H1 (cell line): ENCODE measurements around the gene PARP16. TPM values are rescaled to one million over a fixed set of nuclear protein-coding genes. Genes with fewer than 3 reads are reported as not detected.

ENCODE experiments used
- CTCF ChIA-PET: fragments of 300-600 bp; sonication (Branson Sonifier 250); formaldehyde crosslinking; loops from one replicate; lab custom pipeline; 2021; ENCODE audit not compliant: partially characterized antibody; lab: Charles Lee
- POLR2A ChIA-PET: fragments of 300-600 bp; sonication (Branson Sonifier 250); formaldehyde crosslinking; loops from one replicate; lab custom pipeline; 2021; ENCODE audit warnings: inconsistent platforms; ENCODE audit not compliant: partially characterized antibody; lab: Charles Lee
- DNase-seq, 2 experiments: peaks; one replicate each; pipeline versions ENCODE4 v3.0.0 to v3.0.0-alpha.2; 2010 to 2022; ENCODE audit warnings: low spot score in 2 of 2, low read depth in 1 of 2, mixed read lengths in 1 of 2
- FAIRE-seq: peaks from 2 replicates; lab custom pipeline; 2011; peaks lifted over from hg19 to GRCh38; lab: Jason Lieb, UNC
- H2AFZ ChIP-seq: 2 replicates; pipeline ENCODE4 v1.8.1; 2012; ENCODE audit warnings: low read length, inconsistent platforms
- H2AK5ac ChIP-seq: 2 replicates; pipeline ENCODE4 v1.6.1; 2013; ENCODE audit warnings: low read depth, low read length
- H2BK120ac ChIP-seq: replicated peaks from 2 replicates; pipeline ENCODE3; 2013; ENCODE audit warnings: low read depth, low read length, inconsistent platforms
- H2BK12ac ChIP-seq: 2 replicates; pipeline ENCODE4 v1.6.1; 2013; ENCODE audit warnings: low read depth, low read length
- H2BK15ac ChIP-seq: 2 replicates; pipeline ENCODE4 v1.6.1; 2013; ENCODE audit warnings: low read length
- H2BK20ac ChIP-seq: 2 replicates; pipeline ENCODE4 v1.6.1; 2013; ENCODE audit warnings: low read length
- H2BK5ac ChIP-seq: 2 replicates; pipeline ENCODE4 v1.6.1; 2013; ENCODE audit warnings: low read depth, low read length
- H3K14ac ChIP-seq: 2 replicates; pipeline ENCODE4 v1.6.1; 2013; ENCODE audit warnings: inconsistent platforms; ENCODE audit not compliant: insufficient read length
- H3K18ac ChIP-seq: 2 replicates; pipeline ENCODE4 v1.6.1; 2013; ENCODE audit warnings: low read length; ENCODE audit errors: extremely low read depth
- H3K23ac ChIP-seq: 2 replicates; pipeline ENCODE4 v1.6.1; 2013; ENCODE audit warnings: inconsistent platforms; ENCODE audit not compliant: insufficient read length
- H3K23me2 ChIP-seq: 2 replicates; pipeline ENCODE4 v1.6.1; 2013; ENCODE audit warnings: low read depth, low read length
- H3K27ac ChIP-seq: 2 replicates; pipeline ENCODE4 v1.6.1; 2011; ENCODE audit warnings: low read depth, low read length, inconsistent platforms
- H3K27me3 ChIP-seq, 4 experiments: replicated peaks in 1 of 4; 1 replicate in 1 of 4; 2 replicates in 3 of 4; pipeline versions ENCODE4 v1.6.1 to v1.8.1; 2011 to 2013; ENCODE audit warnings: low read length in 3 of 4, mild to moderate bottlenecking in 3 of 4, inconsistent platforms in 2 of 4, mixed read lengths in 2 of 4, moderate library complexity in 1 of 4; ENCODE audit not compliant: control insufficient read depth in 3 of 4, insufficient read depth in 3 of 4; ENCODE audit errors: extremely low read depth in 1 of 4
- H3K36me3 ChIP-seq, 4 experiments: 2 replicates each; pipeline versions ENCODE4 v1.6.1 to v1.8.1; 2011 to 2013; ENCODE audit warnings: mild to moderate bottlenecking in 4 of 4, low read length in 3 of 4, moderate library complexity in 2 of 4, control low read depth in 1 of 4, inconsistent platforms in 1 of 4; ENCODE audit not compliant: insufficient read depth in 4 of 4, control insufficient read depth in 2 of 4
- H3K4ac ChIP-seq: replicated peaks from 2 replicates; pipeline ENCODE3; 2013; ENCODE audit warnings: low read length, low read depth, mixed read lengths, inconsistent platforms; ENCODE audit not compliant: insufficient read length
- H3K4me1 ChIP-seq, 4 experiments: replicated peaks in 1 of 4; 1 replicate in 1 of 4; 2 replicates in 3 of 4; pipeline versions ENCODE4 v1.6.1 to v1.8.1; 2011 to 2013; ENCODE audit warnings: low read length in 3 of 4, inconsistent platforms in 2 of 4, mixed read lengths in 1 of 4; ENCODE audit not compliant: insufficient read depth in 4 of 4, control insufficient read depth in 3 of 4
- H3K4me2 ChIP-seq, 2 experiments: 2 replicates each; pipeline versions ENCODE4 v1.6.1 to v1.8.1; 2011 to 2013; ENCODE audit warnings: low read depth in 2 of 2, low read length in 2 of 2, control low read depth in 1 of 2, inconsistent platforms in 1 of 2, mild to moderate bottlenecking in 1 of 2; ENCODE audit not compliant: insufficient read depth in 1 of 2
- H3K4me3 ChIP-seq, 4 experiments: fragments of 200-600, 300-600 bp in 1 of 4; sonication (generic), shearing (Covaris generic), sonication (Bioruptor Twin) in 1 of 4; 2 replicates each; pipeline versions ENCODE4 v1.5.1 to v1.8.1; 2011 to 2016; ENCODE audit warnings: low read length in 4 of 4, low read depth in 3 of 4, control low read depth in 2 of 4, inconsistent platforms in 2 of 4, mild to moderate bottlenecking in 2 of 4, mixed read lengths in 1 of 4, moderate library complexity in 1 of 4; ENCODE audit not compliant: insufficient read depth in 2 of 4; ENCODE audit errors: extremely low read depth in 1 of 4
- H3K56ac ChIP-seq: replicated peaks from 2 replicates; pipeline ENCODE3; 2013; ENCODE audit warnings: low read depth, mild to moderate bottlenecking, mixed read lengths, low read length, inconsistent platforms; ENCODE audit not compliant: insufficient read length
- H3K79me1 ChIP-seq: 2 replicates; pipeline ENCODE4 v1.6.1; 2013; ENCODE audit warnings: low read depth, low read length, control low read depth
- H3K79me2 ChIP-seq, 2 experiments: 2 replicates each; pipeline versions ENCODE4 v1.6.1 to v1.8.1; 2012 to 2013; ENCODE audit warnings: low read length in 2 of 2, mild to moderate bottlenecking in 2 of 2, inconsistent platforms in 1 of 2; ENCODE audit not compliant: insufficient read depth in 2 of 2, control insufficient read depth in 1 of 2
- H3K9ac ChIP-seq, 4 experiments: replicated peaks in 1 of 4; 1 replicate in 1 of 4; 2 replicates in 3 of 4; pipeline versions ENCODE4 v1.6.1 to v1.8.1; 2011 to 2013; ENCODE audit warnings: low read depth in 3 of 4, low read length in 3 of 4, control low read depth in 2 of 4, mild to moderate bottlenecking in 2 of 4, moderate library complexity in 2 of 4, inconsistent platforms in 1 of 4; ENCODE audit errors: extremely low read depth in 1 of 4
- H3K9me3 ChIP-seq, 2 experiments: 2 replicates each; pipeline versions ENCODE4 v1.6.1 to v1.8.1; 2012 to 2013; ENCODE audit warnings: mild to moderate bottlenecking in 2 of 2, moderate library complexity in 2 of 2, control low read depth in 1 of 2, inconsistent platforms in 1 of 2, low read depth in 1 of 2, low read length in 1 of 2, mixed read lengths in 1 of 2; ENCODE audit not compliant: insufficient read depth in 2 of 2
- H4K20me1 ChIP-seq, 2 experiments: replicated peaks in 1 of 2; 2 replicates each; pipeline versions ENCODE3 to v1.8.1; 2011 to 2013; ENCODE audit warnings: inconsistent platforms in 2 of 2, low read length in 2 of 2, mild to moderate bottlenecking in 1 of 2; ENCODE audit not compliant: insufficient read depth in 2 of 2, control insufficient read depth in 1 of 2
- H4K5ac ChIP-seq: 2 replicates; pipeline ENCODE4 v1.6.1; 2013; ENCODE audit warnings: low read length, low read depth, mixed read lengths, inconsistent platforms; ENCODE audit not compliant: insufficient read length
- H4K8ac ChIP-seq: 2 replicates; pipeline ENCODE4 v1.8.0; 2013; ENCODE audit warnings: mild to moderate bottlenecking, moderate library complexity, low read length, inconsistent platforms; ENCODE audit not compliant: insufficient read depth; ENCODE audit errors: extremely low read depth
- H4K91ac ChIP-seq: replicated peaks from 2 replicates; pipeline ENCODE3; 2013; ENCODE audit warnings: low read length, mixed read lengths, inconsistent platforms; ENCODE audit not compliant: insufficient read length
- BCL11A ChIP-seq, 2 experiments: IDR thresholded peaks; one replicate each; pipeline ENCODE4 v1.6.1; 2011; ENCODE audit warnings: low read depth in 2 of 2, low read length in 2 of 2, mild to moderate bottlenecking in 2 of 2
- GABPA ChIP-seq: IDR thresholded peaks from 2 replicates; pipeline ENCODE4 v1.6.1; 2011; ENCODE audit warnings: mild to moderate bottlenecking, low read length, moderate library complexity, borderline replicate concordance; ENCODE audit not compliant: insufficient read depth
- HDAC6 ChIP-seq: IDR thresholded peaks from one replicate; pipeline ENCODE4 v1.7.1; 2012; ENCODE audit warnings: low read depth, mild to moderate bottlenecking, inconsistent platforms, low read length, moderate library complexity
- RAD21 ChIP-seq, 2 experiments: IDR thresholded peaks in 1 of 2; conservative IDR thresholded peaks in 1 of 2; 2 replicates each; pipeline ENCODE4 v1.6.1; 2011; ENCODE audit warnings: low read depth in 2 of 2, low read length in 2 of 2, improper control_type of control experiment in 1 of 2, inconsistent platforms in 1 of 2, mild to moderate bottlenecking in 1 of 2, moderate library complexity in 1 of 2
- SIN3A ChIP-seq, 2 experiments: IDR thresholded peaks in 1 of 2; conservative IDR thresholded peaks in 1 of 2; 2 replicates each; pipeline ENCODE4 v1.6.1; 2011 to 2012; ENCODE audit warnings: low read length in 2 of 2, improper control_type of control experiment in 1 of 2, low read depth in 1 of 2, mild to moderate bottlenecking in 1 of 2
- WGBS, 2 experiments: shearing (Covaris generic) in 1 of 2; methylation state at CpG; one replicate each; pipeline versions ENCODE4 v1.1.6 to v1.1.7; 2013 to 2015; ENCODE audit warnings: low lambda C conversion rate in 2 of 2, mixed read lengths in 2 of 2, inconsistent platforms in 1 of 2, low coverage in 1 of 2, missing lambda C conversion rate in 1 of 2; ENCODE audit not compliant: insufficient replicate concordance in 2 of 2, insufficient coverage in 1 of 2, insufficient read length in 1 of 2; ENCODE audit errors: extremely low coverage in 1 of 2, missing lambda C conversion rate in 1 of 2; 5-methylcytosine and 5-hydroxymethylcytosine counted together
- polyA plus RNA-seq, 7 experiments: library from polyadenylated mRNA; depleted of rRNA in 3 of 7; stranded (reverse) in 5 of 7; unstranded in 2 of 7; fragments of >200 nt in 5 of 7; fragments of 200-250 nt in 2 of 7; gene quantifications; 1 replicate in 5 of 7; 2 replicates in 1 of 7; 4 replicates in 1 of 7; pipeline versions ENCODE4 v1.2.1 to v1.2.3, GENCODE V29; 2011 to 2013; ENCODE audit warnings: missing spikeins in 2 of 7, mixed read lengths in 2 of 7
- total RNA-seq: library from RNA; stranded (reverse); fragmentation: NEBNext Ultra II Directional; extraction: Animal tissue kit (Norgen Biotek cat#: 25700); gene quantifications from 2 replicates; pipeline ENCODE4 v1.2.1, GENCODE V29; 2021
- TF ChIP-seq, protein P1 (sequence below): IDR thresholded peaks from 2 replicates; pipeline ENCODE4 v1.6.1; 2012; ENCODE audit warnings: low read length, inconsistent platforms
- TF ChIP-seq, protein P2 (sequence below), 3 experiments: IDR thresholded peaks; 1 replicate in 2 of 3; 2 replicates in 1 of 3; pipeline versions ENCODE4 v1.5.1 to v1.6.1; 2011; ENCODE audit warnings: low read length in 3 of 3, mild to moderate bottlenecking in 3 of 3, inconsistent platforms in 2 of 3, low read depth in 1 of 3, moderate library complexity in 1 of 3; ENCODE audit not compliant: insufficient read depth in 1 of 3; ENCODE audit errors: control extremely low read depth in 1 of 3
- TF ChIP-seq, protein P3 (sequence below): IDR thresholded peaks from 2 replicates; pipeline ENCODE4 v1.6.1; 2011; ENCODE audit warnings: low read depth, mild to moderate bottlenecking, low read length; ENCODE audit not compliant: insufficient read depth

The PARP16 gene
- total and polyA plus RNA-seq, 2 of the 8 experiments (the other 6 are each of a cell fraction or from before 2014, with no cell fraction given), result 3.7 to 5.0 TPM

DNA sequence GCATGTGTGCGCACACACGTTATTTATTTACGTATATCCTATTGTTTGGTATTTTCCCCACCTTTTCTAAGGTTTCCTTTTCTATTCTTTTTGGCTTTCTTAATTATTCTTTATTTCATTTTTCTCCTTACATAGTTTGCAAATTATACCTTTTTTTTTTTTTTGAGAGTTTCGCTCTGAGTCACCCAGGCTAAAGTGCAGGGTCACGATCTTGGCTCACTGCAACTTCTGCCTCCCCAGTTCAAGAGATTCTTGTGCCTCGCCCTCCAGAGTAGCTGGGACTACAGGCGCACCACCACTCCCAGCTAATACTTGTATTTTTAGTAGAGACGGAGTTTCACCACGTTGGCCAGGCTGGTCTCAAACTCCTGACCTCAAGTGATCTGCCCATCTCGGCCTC is 55.4 kb downstream of the PARP16 start:
- no peak overlapping the region for H3K4me2 ChIP-seq
- POLR2A ChIA-PET, result no interaction called here
- no peak overlapping the region for H4K91ac ChIP-seq
- no peak overlapping the region for H4K8ac ChIP-seq
- H3K4me3 ChIP-seq, result no peak overlapping the region
- no peak overlapping the region for H3K27ac ChIP-seq
- no peak overlapping the region for H2BK120ac ChIP-seq
- H3K23ac ChIP-seq, result no peak overlapping the region
- no peak overlapping the region for H3K18ac ChIP-seq
- no peaks in the 10 kb centered on the region for H4K20me1 ChIP-seq
- H2BK20ac ChIP-seq, result no peak overlapping the region
- CTCF ChIA-PET, result interaction anchor here (1.3 to 2.6 kb wide), 3 partner anchors 14 to 41 kb away, joined by 3 to 5 read pairs (median 3); no protein-coding TSS in a partner anchor
- H2BK5ac ChIP-seq, result no peak overlapping the region
- no peak overlapping the region for H3K4ac ChIP-seq
- FAIRE-seq (no peak), DNase-seq (no peak)
- WGBS, 2 experiments, result 93% methylated on average over 10 of the region's 10 CpGs; no CpG with 5 or more reads in 1 of the 2 experiments
- no peak overlapping the region for H3K14ac ChIP-seq
- H3K36me3 ChIP-seq, result no peaks in the 10 kb centered on the region
- H2BK15ac ChIP-seq, result no peak overlapping the region
- H4K5ac ChIP-seq, result no peak overlapping the region
- no peaks in the 10 kb centered on the region for H3K79me2 ChIP-seq
- no peak overlapping the region for H3K56ac ChIP-seq
- no peak overlapping the region for H2AK5ac ChIP-seq
- no peaks in the 10 kb centered on the region for H3K27me3 ChIP-seq
- 0 out of 7 replicates have a peak, but pooled peaks cover 0 to under 1% (median 0%) of the 10 kb centered on the region in 4 experiments for H3K4me1 ChIP-seq
- H2BK12ac ChIP-seq, result no peak overlapping the region
- H2AFZ ChIP-seq, result no peak overlapping the region
- H3K9me3 ChIP-seq, result no peaks in the 10 kb centered on the region
- no peak overlapping the region for H3K9ac ChIP-seq
- H3K79me1 ChIP-seq, result no peaks in the 10 kb centered on the region
- H3K23me2 ChIP-seq, result no peaks in the 10 kb centered on the region
- TF ChIP-seq HDAC6 (no peak), RAD21 (IDR thresholded peaks at IDR 0.05 in 1 of 2, conservative IDR thresholded peaks at IDR 0.05 in 1 of 2; ENCODE audit: low read depth in 2 of 2, low read length in 2 of 2) (no peak), BCL11A (IDR thresholded peaks at IDR 0.05; ENCODE audit: low read depth in 2 of 2, low read length in 2 of 2) (no peak), SIN3A (conservative IDR thresholded peaks at IDR 0.05 in 1 of 2, IDR thresholded peaks at IDR 0.05 in 1 of 2; ENCODE audit: low read depth in 1 of 2, low read length in 2 of 2) (no peak), GABPA (no peak)
- TF ChIP-seq, protein P1, sequence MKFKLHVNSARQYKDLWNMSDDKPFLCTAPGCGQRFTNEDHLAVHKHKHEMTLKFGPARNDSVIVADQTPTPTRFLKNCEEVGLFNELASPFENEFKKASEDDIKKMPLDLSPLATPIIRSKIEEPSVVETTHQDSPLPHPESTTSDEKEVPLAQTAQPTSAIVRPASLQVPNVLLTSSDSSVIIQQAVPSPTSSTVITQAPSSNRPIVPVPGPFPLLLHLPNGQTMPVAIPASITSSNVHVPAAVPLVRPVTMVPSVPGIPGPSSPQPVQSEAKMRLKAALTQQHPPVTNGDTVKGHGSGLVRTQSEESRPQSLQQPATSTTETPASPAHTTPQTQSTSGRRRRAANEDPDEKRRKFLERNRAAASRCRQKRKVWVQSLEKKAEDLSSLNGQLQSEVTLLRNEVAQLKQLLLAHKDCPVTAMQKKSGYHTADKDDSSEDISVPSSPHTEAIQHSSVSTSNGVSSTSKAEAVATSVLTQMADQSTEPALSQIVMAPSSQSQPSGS, result no peak
- TF ChIP-seq, protein P2, sequence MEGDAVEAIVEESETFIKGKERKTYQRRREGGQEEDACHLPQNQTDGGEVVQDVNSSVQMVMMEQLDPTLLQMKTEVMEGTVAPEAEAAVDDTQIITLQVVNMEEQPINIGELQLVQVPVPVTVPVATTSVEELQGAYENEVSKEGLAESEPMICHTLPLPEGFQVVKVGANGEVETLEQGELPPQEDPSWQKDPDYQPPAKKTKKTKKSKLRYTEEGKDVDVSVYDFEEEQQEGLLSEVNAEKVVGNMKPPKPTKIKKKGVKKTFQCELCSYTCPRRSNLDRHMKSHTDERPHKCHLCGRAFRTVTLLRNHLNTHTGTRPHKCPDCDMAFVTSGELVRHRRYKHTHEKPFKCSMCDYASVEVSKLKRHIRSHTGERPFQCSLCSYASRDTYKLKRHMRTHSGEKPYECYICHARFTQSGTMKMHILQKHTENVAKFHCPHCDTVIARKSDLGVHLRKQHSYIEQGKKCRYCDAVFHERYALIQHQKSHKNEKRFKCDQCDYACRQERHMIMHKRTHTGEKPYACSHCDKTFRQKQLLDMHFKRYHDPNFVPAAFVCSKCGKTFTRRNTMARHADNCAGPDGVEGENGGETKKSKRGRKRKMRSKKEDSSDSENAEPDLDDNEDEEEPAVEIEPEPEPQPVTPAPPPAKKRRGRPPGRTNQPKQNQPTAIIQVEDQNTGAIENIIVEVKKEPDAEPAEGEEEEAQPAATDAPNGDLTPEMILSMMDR (IDR thresholded peaks at IDR 0.05; ENCODE audit: control extremely low read depth in 1 of 3, insufficient read depth in 1 of 3, low read depth in 1 of 3, low read length in 3 of 3), result no peak
- TF ChIP-seq, protein P3, sequence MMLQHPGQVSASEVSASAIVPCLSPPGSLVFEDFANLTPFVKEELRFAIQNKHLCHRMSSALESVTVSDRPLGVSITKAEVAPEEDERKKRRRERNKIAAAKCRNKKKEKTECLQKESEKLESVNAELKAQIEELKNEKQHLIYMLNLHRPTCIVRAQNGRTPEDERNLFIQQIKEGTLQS, result no peak
